GM12801 (cell line): ENCODE measurements around the gene MAL.

ENCODE experiments used
- CTCF ChIP-seq: IDR thresholded peaks from one replicate; pipeline ENCODE4 v1.5.1; 2011; ENCODE audit warnings: control low read depth; ENCODE audit not compliant: insufficient read length; ENCODE audit errors: extremely low read depth

The MAL gene

GRCh38 chr2:95031076-95031725 lies 5.7 kb downstream of the MAL start:
- TF ChIP-seq CTCF = no peak

DNA sequence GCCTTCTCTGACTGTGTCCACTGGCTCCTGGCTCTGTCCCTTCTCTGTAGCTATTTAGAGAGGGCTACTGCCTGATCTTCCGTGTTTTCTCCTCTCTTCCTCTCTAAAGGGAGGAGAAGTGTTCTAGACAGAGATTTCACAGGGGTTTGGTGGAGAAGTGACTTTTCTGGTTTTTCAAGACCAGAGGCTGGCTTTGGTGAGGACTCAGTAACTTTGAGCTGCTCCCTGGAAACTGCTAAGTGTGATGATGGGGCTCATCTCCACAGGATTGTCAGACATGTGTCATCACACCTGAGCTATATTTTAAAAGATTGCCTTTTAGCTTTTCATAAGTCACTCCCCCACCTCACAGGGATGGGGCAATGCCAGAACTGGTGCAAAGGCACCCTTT lies 6.2 kb downstream of the MAL start:
- no peak for TF ChIP-seq CTCF

DNA sequence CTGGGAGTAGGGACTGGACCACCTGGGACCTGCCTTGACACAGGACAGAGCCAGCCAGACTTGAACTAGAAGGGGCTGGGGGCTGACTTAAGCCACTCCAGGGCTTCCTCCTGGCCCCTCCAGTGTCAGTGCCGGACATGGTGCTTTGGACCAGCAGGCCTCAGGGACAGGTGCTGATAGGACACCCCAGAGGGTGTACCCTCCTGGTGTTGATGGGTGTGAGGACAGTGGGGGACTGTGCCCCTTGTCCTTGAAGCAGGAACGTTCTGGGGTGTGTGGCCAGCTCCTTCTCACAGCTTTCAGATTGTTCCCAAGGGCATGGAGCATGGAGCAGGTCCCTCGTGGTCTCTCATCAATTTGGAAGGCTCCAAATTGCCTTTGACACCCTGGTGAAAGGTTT lies 6.8 kb downstream of the MAL start:
- no peak for TF ChIP-seq CTCF

DNA sequence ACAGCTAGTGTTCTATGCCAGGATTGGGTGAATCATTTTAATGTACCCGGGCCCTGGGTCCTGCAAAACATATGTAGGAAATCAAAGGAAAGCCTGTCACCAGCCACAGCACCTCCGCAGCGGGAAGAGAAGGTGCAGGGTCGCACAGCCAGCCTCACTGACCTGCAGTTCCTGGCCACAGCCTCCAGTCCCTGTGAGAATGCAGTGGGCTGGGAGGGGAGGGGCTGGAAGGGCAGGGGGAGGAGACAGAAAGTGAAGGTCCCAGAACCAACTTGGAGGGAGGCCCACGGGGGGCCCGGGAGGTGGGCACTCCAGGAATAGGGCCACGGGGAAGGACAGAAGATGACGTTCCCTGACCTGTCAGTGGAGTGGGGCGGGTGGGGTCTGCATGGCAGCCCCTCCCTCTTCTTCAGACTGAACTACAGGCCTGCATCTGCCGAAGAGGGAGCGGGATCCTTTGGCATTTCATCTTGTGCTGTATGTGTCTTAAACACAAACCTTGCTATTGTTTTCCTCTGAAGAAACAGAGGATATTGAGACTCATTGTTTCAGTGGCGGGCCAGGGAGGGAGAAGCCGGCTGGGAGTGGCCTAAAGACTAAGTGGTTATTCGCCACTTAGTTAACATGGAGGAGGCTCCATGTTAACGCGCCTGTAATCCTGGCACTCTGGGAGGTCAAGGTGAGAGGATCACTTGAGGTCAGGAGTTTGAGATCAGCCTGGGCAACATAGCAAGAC lies 7.5 kb downstream of the MAL start:
- no peak for TF ChIP-seq CTCF

- TF ChIP-seq CTCF = no peak
These were observed 8.7 kb downstream of the MAL start for GRCh38 chr2:95034221-95034620.

DNA sequence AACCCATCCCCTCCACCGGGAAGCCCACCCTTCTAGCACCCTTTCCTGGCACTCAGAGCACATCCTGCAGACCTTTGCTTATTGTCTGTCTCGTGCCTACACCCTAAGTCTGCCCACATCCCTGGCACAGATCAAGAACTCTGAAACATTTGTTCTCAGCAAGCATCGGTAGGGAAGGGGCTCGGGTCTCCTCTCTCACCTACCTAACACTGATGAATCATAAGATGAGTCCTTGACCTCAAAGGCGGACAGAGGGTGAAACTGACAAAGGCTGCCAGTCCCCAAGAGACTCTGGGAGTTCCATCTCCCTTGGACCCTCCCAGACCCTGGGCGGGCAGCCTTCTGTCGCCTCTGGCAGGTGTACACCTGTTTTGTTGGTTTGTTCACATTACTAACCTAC lies 9.3 kb downstream of the MAL start:
- no peak for TF ChIP-seq CTCF

GRCh38 chr2:95036596-95037383 lies 11.3 kb downstream of the MAL start:
- TF ChIP-seq CTCF = no peak
